ENCODE results near the gene UFSP1. TPM values are rescaled to one million over a fixed set of nuclear protein-coding genes. Genes with fewer than 3 reads are reported as not detected.

The UFSP1 gene
- total and polyA plus RNA-seq, 12 donors, result 2.5 to 12.7 (median 5.9) TPM

GRCh38 chr7:100864263-100864845 is 25.2 kb downstream of the UFSP1 start:
- no peak for TF ChIP-seq CTCF (IDR thresholded peaks at IDR 0.05)
- no peak for TF ChIP-seq POLR2A (IDR thresholded peaks at IDR 0.05)
- no peak overlapping the region for H3K4me3 ChIP-seq
- no peaks in the 10 kb centered on the region for H3K9me3 ChIP-seq (replicated peaks in 1 of 3)
- peaks cover 23 to 25% of the 10 kb centered on the region in 2 donors for H3K4me1 ChIP-seq (replicated peaks in 1 of 2)
- H3K27ac ChIP-seq, result no peak overlapping the region
- WGBS, 4 donors, result 89 to 95% (median 91%) methylated on average over 12 of the region's 12 CpGs
- H3K36me3 ChIP-seq (replicated peaks in 1 of 2), result peaks cover 0 to 17% of the 10 kb centered on the region in 2 donors
- DNase-seq, result no peak
- no peaks in the 10 kb centered on the region for H3K27me3 ChIP-seq
- intact Hi-C loops (cut with DNase I), result no loop called here

GRCh38 chr7:100863406-100863950 is 26.0 kb downstream of the UFSP1 start:
- WGBS, 4 donors, result 47 to 60% (median 55%) methylated on average over 10 of the region's 10 CpGs
- Histone ChIP-seq H3K27ac (peak overlapping the region in 1 of 5 donors; percentile 9), H3K4me1 (replicated peaks in 1 of 2) (peaks cover 20 to 22% of the 10 kb centered on the region in 2 donors), H3K27me3 (no peaks in the 10 kb centered on the region), H3K9me3 (replicated peaks in 1 of 3) (no peaks in the 10 kb centered on the region), H3K4me3 (no peak overlapping the region), H3K36me3 (replicated peaks in 1 of 2) (peaks cover 0 to 17% of the 10 kb centered on the region in 2 donors)
- no peak for TF ChIP-seq POLR2A (IDR thresholded peaks at IDR 0.05)
- no peak for TF ChIP-seq CTCF (IDR thresholded peaks at IDR 0.05)
- DNase-seq, result peak in 3 of 7 donors; percentile 52 to 64 (median 55)
- intact Hi-C loops (cut with DNase I), result no loop called here

GRCh38 chr7:100861616-100861985 is 27.9 kb downstream of the UFSP1 start:
- Histone ChIP-seq H3K36me3 (replicated peaks in 1 of 2) (peaks cover 0 to 17% of the 10 kb centered on the region in 2 donors), H3K27ac (no peak overlapping the region), H3K4me3 (no peak overlapping the region), H3K9me3 (replicated peaks in 1 of 3) (no peaks in the 10 kb centered on the region), H3K27me3 (no peaks in the 10 kb centered on the region), H3K4me1 (replicated peaks in 1 of 2) (peaks cover 9 to 10% of the 10 kb centered on the region in 2 donors)
- intact Hi-C loops (cut with DNase I), result no loop called here
- 87 to 96% (median 95%) methylated on average over 14 of the region's 14 CpGs for WGBS, 4 donors
- TF ChIP-seq CTCF (IDR thresholded peaks at IDR 0.05), result no peak
- no peak for TF ChIP-seq POLR2A (IDR thresholded peaks at IDR 0.05)
- no peak for DNase-seq

GRCh38 chr7:100860702-100861615 is 28.6 kb downstream of the UFSP1 start:
- no peak overlapping the region for H3K4me3 ChIP-seq
- peaks cover 3% of the 10 kb centered on the region in 2 donors for H3K4me1 ChIP-seq (replicated peaks in 1 of 2)
- 92 to 100% (median 94%) methylated on average over 3 to 18 of the region's 18 CpGs for WGBS, 4 donors
- H3K27ac ChIP-seq, result no peak overlapping the region
- intact Hi-C loops (cut with DNase I), result no loop called here
- no peak for DNase-seq
- H3K36me3 ChIP-seq (replicated peaks in 1 of 2), result peaks cover 0 to 17% of the 10 kb centered on the region in 2 donors
- no peak for TF ChIP-seq POLR2A (IDR thresholded peaks at IDR 0.05)
- TF ChIP-seq CTCF (IDR thresholded peaks at IDR 0.05), result no peak
- H3K27me3 ChIP-seq, result no peaks in the 10 kb centered on the region
- no peaks in the 10 kb centered on the region for H3K9me3 ChIP-seq (replicated peaks in 1 of 3)
